HG02885 (cell line): ENCODE measurements around the gene MYO15B.

Experiments used
- ATAC-seq: cut with Tn5 transposase; IDR thresholded peaks from one replicate; pipeline ENCODE4 v1.9.1; 2021; ENCODE audit warnings: mild to moderate bottlenecking; ENCODE audit not compliant: unreplicated experiment, poor library complexity

MYO15B gene

DNA sequence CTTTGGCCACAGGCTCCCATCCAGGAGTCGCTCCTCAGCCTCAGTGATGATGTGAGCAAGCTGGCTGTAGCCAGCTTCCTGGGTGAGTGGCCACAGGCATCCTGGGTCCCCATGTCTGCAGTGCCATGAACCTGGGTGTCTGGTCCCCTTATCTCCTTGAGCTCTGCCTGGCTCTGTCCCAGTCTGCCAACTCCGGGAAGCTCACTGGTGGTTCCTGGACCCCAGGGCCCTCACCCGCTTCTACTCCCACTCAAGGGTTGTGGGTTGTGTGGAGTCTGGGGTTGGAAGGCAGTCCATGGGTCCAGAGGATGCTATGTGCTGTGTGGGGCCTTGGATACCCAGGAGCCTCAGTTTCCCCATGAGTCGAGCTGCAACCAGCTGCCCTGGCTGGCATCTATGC lies 33.9 kb downstream of the MYO15B start:
- no peak for ATAC-seq

DNA sequence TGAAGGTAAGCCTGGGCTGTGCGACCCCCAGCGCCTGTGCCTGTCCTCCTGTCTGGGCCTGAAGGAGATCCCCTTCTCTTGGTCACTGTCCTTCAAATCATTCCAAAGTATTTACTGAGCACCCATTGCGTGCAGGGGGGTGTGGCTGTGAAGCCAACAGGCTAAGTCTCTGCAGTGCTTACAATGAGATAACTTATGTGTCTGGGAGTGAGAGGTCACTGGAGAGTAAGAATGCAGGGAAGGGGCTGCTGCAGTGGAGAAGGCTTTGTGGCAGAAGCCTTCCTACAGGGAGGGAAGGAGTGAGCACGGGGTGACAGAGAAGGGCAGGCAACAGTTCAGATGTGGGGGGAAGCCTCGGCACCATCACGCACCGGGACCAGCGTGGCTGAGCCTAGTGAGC lies 34.5 kb downstream of the MYO15B start:
- ATAC-seq, result no peak

DNA sequence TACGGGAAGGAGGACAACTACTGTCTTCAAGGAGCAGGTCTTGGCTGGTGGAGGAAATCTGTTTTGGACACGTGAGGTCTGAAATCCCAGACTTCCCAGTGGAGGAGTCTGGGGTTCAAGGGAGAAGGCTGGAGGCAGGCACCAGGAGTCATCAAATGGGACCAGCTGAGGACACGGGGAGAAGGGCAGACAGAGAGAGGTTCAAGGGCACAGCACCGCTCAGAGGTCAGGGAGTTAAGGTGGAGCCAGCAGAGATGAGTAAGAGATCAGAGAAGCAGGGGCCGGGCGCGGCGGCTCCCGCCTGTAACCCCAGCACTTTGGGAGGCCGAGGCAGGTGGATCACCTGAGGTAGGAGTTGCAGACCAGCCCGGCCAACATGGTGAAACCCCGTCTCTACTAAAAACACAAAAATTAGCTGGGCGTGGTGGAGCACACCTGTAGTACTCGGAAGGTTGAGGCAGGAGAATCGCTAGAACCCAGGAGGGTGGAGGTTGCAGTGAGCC lies 35.2 kb downstream of the MYO15B start:
- ATAC-seq, result no peak

DNA sequence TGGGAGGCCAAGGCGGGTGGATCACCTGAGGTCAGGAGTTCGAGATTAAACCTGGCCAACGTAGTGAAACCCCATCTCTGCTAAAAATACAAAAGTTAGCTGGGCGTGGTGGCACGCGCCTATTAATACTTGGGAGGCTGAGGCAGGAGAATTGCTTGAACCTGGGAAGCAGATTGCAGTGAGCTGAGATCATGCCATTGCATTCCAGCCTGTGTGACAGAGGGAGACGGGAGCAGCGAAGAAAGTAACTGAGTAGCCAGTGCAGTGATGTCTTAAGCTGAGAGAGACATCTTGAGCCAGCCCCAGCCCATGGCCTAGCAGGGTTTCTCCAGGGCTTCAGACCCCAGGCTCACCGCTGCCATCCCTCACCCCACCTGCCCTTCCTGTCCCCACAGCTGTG lies 35.8 kb downstream of the MYO15B start:
- no peak for ATAC-seq

DNA sequence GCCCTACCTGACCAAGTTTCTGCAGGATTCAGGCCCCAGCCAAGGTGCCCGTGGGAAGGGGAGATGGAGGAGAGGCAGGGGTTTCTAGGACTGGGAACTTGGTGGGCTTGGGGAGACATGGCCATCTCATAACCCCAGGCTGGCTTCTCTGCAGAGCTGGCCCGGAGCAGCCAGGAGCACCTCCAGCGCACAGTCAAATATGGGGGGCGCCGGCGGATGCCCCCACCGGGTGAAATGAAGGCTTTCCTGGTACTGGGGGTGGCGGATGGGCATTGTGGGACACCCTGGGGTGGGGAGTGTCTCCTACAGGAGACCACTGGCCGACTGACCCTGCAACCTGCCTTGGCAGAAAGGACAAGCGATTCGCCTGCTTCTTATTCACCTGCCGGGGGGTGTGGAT lies 36.4 kb downstream of the MYO15B start:
- no peak for ATAC-seq

DNA sequence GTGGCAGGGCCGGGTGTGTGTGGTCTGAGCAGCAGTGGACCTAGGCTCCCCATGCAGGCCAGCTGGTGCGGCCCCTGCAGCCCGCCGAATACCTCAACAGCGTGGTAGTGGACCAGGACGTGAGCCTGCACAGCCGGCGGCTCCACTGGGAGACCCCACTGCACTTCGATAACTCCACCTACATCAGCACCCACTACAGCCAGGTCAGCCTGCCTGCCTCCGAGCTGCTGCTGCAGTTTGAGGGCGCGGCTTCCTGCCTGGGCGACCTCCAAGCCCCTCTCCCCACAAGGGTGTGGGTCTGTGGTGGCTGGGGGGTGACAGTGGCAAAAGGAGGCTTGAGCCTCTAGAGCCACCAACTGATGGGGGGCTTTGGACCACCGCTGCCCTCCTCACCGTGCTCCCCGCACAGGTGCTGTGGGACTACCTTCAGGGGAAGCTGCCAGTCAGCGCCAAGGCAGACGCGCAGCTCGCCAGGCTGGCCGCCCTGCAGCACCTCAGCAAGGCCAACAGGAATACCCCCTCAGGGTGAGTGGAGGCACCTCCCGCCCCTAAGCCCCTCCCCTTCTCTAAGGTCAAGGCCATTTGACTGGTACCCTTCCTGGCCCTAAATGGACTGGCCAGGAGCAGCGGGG lies 37.2 kb downstream of the MYO15B start:
- ATAC-seq, result no peak

DNA sequence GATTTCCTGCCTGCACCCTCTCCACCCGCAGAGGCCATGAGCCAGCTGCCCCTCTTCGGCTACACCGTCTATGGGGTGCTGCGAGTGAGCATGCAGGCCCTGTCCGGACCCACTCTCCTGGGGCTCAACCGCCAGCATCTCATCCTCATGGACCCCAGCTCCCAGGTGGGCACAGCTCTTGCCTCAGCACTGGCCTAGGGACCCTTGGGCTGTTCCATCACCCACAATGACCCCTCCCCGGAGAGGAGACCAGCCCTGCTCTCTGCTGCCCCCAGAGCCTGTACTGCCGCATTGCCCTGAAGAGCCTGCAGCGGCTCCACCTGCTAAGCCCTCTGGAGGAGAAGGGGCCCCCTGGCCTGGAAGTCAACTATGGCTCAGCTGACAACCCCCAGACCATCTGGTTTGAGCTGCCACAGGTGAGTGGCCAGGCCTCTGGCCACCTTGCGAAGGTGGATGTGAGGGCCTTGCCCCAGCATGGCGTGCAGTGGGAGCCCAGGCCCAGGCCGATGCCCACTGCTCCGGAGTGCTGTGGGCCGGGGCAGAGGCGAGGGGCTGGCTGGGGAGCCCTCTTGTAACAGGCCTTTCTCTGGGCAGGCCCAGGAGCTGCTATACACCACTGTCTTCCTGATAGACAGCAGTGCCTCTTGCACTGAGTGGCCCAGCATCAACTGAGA lies 38.4 kb downstream of the MYO15B start:
- ATAC-seq, result no peak

DNA sequence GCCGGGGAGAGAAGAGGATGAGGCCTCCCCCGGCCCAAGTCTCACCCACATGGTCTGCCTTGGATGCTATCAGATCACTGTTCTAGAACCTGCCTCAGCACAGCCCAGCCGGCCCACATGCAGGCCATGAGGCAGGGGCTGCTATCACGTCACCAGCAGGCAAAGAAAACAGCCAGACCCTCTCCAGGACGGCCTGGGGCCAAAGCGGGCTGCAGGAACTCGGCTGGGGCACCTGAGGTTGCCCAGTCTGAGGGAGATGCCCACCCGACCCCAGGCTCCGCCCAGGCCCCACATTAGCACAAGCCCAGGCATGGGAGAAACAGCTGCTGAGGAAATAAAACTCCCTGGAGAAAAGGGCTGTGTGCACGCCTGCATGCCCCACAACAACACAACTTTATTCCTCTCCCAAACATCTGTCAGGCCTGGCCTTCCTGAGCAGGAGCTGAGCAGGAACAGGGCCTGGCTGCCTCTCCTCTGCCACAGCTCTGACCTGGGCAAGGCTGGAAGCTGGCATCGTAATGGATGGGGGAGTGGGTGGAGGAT lies 39.0 kb downstream of the MYO15B start:
- ATAC-seq, result no peak

DNA sequence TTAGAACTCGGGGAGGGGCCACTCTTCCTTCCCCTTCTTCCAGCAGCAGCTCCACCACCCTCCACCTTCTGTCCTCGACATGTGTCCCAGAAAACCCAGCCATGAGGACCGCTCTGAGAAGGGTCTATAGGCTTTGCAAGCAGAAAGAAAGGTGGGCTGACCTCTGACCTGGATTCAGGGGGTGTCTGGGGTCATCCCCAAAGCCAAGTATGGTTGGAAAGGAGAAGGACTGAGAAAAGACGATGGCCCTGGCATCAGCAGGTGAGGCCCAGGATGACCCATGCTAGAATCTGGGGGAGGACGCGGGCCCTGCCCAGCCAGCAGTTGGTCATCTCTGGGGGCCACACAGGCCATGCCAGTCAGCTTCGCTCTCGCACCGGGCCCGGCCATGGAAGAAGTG lies 39.5 kb downstream of the MYO15B start:
- no peak for ATAC-seq

DNA sequence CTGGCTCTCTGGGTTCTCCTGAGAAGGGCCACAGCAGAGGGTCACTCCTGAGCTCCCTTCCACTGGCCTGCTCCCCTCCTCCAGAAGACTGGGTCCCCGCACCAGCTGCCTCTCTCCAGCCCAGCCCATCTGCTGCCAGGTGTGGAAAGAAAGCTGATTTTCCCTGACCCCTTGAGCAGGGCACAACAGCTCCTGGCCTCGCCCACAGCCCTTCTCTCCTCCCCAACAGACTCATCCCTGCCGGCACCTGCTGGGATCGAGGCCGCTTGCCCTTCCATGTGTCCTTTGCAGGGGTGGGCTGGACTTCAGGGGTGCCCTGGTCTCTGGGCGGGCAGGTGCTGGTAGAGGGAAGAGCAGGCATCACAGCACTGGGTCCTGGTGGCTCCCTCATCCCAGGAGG lies 40.8 kb downstream of the MYO15B start:
- no peak for ATAC-seq

DNA sequence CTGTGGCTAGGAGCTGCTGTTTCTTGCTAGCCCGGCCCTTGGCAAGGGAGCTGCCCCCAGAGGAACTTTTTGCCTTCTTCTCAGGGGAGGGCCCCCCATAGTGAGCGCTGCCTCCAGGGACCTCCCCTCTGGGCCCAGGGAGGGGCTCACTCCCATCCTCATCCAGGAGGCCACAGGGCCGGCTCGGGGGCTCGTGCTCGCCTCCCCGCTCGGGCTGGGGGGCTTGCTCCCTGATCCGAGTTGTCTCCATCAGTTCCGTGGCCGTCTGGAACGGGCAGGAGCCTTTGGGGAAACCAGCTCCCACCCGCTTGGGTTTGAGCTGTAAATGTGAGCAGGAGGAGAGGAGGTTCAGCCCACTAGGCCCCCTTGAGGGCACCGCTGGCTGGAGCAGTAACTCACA lies 41.6 kb downstream of the MYO15B start:
- ATAC-seq, result no peak

DNA sequence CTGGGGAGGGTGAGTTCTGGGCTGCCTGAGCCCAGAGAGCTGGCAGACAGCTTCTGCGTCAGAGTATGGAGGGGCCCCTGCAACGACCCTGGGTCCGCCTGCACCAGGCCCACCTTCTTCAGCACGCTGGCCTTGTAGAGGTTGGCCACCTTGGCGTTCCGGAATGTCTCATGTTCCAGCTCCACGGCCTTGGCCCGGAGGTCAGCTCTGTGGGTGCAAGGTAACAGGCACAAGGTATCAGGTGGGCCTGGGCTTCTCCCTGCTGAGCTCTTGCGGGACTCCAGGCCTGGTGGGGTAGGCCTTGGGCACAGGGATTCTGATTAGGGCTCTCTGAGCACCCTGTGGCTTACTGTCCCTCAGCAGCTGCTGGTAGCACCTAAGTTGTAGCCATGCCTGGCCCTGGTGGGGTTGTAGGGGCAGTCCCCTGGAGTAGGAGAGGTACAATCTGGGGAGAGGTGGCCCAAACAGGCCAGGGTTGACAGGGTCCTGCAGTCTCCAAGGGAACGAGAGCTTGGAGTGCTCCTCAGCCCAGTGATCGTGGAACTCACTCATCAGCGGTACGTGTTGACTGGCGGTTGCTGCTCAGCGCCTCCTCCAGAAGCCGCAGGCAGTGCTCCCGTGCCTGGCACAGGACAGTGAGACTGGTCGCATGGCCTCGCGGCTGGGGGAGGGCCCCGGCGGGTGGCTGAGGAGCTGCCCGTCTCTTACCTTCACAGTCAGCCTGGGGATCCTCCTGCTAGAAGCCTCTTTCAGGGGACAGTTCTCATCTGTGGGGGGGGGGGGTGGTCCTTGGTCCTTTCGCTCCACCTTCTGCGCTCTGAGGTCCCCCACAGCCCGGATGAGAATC lies 42.7 kb downstream of the MYO15B start:
- ATAC-seq, result no peak

DNA sequence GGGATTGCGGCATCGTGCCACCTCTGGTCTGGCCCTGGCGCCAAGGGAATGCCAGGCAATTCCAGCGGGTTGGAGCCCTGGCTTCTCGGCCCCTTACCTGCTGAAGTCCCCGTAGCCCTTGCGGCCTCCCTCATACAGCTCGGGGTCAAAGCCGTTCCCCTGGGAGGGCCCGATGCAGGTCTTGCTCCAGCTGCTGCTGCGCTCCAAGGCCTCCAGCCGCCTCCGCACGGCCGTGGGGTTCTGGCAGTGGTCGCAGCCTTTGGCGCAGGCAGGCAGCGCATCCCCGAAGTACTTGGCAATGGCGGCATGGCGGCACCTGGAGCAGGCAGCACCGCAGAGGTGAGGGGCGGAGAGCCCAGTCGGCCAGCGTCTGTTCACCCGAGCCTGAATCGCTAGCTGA lies 43.8 kb downstream of the MYO15B start:
- ATAC-seq, result no peak

DNA sequence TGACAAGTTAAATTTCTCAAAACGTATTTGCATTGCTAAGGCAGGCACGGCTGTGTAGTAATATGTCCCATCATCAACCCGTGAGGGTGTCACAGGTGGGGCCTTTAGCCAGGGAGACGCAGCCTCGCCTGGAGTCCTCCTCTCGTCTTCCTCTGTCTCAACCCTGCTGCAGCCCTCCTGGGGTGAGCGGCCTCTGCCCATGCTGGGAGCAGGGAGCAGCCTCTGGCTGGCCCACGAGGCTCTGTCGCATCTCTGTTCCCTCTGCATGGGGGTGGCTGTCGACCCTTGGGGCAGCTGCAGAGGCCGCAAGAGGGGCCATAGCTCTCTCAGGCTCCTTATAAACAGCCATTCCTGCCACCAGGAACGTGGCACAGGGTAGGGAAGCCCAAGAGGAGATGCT lies 44.8 kb downstream of the MYO15B start:
- ATAC-seq, result no peak

DNA sequence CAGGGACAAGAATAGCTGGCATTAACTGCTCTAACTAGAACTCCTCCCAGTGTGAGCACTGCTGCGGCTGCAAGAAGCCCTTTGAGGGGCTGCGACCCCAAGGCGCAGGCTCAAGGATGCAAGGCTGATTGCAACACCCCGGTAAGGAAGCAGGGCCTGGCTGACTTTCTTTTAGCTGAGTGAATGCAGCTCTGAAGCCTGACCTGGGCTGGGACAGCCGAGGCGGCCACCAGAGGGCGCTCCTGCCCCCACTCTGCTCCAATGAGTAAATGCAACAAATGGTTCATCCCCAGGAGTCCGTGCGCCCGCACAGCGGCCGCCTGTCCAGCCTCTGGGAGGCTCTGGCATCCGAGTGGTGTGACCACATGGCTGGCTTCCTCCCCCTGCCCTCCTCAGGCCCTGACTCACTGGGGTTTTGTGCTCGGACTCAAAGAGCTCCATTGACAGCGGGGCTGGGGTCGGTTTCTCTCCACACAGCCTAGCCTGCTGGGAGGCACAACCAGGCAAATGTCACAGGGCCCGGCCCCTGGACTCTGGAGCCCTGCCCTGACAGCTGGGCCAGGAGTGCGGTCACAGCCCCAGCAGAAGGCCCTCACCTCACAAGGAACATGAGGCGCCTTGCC lies 45.4 kb downstream of the MYO15B start, which contains the start of gene SMIM5:
Gene SMIM5 (plus strand): TSS at position 572 of the 623 bp plus-strand sequence. CDS start 6,768 bp downstream, outside the sequence.
- ATAC-seq, result no peak

DNA sequence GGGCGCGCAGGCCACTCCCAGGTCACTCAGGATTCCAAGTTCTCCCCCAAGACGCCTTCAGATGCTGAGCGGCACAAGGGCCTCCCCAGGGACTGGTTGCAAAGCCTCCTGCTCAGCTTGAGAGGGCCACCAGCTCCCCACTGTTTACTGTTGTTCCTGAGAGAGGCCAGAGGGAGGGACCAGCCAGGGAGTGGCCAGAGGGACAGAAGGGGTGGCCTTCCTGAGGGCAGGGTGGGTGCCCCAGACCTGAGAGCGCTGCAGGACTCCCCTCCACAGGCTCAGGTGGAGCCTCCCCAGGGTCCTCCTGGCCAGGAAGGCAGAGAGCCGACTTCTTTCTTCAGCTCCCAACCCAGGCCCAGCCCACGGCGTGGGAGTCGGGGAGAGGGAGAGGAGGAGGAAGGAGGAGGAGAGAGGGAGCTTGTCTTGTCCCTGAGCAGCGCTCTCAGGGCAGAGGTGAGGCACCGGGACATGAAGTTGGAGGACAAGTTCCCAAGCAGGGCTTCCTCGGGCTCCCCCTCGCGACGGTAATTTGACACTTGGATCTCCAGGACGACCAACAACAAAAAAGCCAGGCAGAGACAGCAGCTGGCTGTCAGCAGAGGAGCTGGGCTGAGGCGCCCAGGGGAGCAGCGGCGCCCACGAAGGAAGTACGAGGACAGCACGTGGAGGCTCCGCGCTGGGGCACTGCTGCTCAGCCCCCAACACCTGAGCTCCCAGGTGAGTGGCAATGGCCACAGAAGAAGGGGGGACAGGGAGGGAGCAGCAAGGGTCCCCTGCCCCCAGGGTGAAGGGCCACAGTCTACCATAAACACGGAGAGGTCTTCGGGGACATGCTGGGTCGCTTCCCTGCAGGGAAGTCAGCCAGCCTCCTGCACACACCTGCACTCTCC lies 46.1 kb downstream of the MYO15B start:
- ATAC-seq, result no peak

DNA sequence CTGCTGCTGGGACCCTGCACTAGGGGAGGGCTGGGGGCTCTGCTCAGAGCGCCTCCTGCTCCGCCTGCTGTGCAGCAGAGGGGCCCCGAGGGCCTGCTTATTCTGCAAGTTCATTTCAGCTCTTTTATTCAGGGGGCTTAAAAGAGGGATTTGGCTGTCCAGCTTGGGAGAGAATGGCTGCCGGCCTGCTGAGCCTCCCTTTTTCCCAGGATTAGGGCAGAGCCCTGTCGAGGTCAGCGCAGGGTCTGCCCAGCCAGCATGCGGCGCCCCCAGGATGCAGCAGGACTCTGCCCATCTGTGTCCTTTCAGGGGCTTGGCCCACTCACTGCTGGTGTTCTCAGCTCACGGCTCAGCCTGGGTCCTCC lies 46.8 kb downstream of the MYO15B start:
- ATAC-seq, result no peak

DNA sequence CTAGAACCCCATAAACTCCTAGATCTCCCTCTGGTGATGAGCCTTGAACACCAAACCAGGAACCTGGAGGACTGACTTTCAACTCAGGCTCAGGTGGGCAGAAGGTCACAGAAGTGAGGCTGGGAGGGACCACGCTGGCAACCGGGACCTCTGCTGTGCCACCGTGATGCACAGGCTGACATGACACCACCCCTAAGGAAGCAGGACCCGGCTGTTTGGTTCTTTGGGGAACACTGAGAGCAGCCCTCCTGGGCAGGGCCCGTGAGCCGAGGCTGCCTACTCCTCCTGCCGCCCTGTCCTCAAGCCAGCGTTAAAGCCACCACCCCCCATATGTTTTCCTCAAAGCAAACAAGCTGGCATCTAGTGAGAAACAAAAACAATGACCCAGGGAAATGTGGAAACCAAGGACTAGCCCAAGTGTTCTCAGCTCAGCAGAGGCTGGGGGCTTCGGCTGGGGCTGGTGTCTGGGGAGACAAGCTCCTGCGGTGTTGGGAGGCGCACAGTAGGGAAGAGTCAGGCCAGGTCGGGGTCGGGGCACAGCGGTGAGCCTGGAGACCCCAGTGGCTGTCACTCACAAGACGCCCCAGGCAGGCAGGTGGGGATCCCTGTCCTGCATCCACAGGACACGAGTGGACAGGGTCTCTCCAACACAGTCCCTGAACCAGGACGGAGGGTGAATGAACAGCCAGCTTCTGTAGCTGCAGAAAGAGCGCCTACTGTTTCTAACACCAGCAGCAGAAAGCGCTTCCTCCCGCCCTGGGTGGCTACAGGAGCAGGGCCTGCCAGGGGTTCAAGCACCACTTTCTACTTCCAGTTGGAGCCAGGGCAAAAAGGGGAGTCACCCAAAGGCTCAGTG lies 47.4 kb downstream of the MYO15B start:
- no peak for ATAC-seq
